Endodermal cell (in vitro differentiated cells): ENCODE data around the gene SOX6. TPM values are rescaled to one million over a fixed set of nuclear protein-coding genes. Genes with fewer than 3 reads are reported as not detected.

Experiments used
- DNase-seq: peaks from one replicate; pipeline ENCODE4 v3.0.0-alpha.2; 2017
- H3K27ac ChIP-seq: 2 replicates; pipeline ENCODE4 v1.5.1; 2013; ENCODE audit warnings: mild to moderate bottlenecking, low read depth, low read length, moderate library complexity
- H3K27me3 ChIP-seq: 2 replicates; pipeline ENCODE4 v1.6.1; 2013; ENCODE audit warnings: mild to moderate bottlenecking, low read length, moderate library complexity; ENCODE audit not compliant: insufficient read depth, control insufficient read depth, poor library complexity, severe bottlenecking
- H3K36me3 ChIP-seq: 2 replicates; pipeline ENCODE4 v1.7.0; 2013; ENCODE audit warnings: mild to moderate bottlenecking, low read length, moderate library complexity; ENCODE audit not compliant: control insufficient read depth, insufficient read depth
- H3K4me1 ChIP-seq: one replicate; pipeline ENCODE4 v1.7.0; 2013; ENCODE audit warnings: low read length; ENCODE audit not compliant: control insufficient read depth, insufficient read depth
- H3K4me3 ChIP-seq: 2 replicates; pipeline ENCODE4 v1.5.1; 2013; ENCODE audit warnings: mild to moderate bottlenecking, low read length, moderate library complexity
- H3K9ac ChIP-seq: 2 replicates; pipeline ENCODE4 v1.6.1; 2013; ENCODE audit warnings: mild to moderate bottlenecking, low read length, moderate library complexity; ENCODE audit not compliant: poor library complexity, severe bottlenecking; ENCODE audit errors: extremely low read depth
- H3K9me3 ChIP-seq: 2 replicates; pipeline ENCODE4 v1.6.1; 2013; ENCODE audit warnings: mild to moderate bottlenecking, low read length, moderate library complexity; ENCODE audit not compliant: control insufficient read depth
- H3K27ac Mint-ChIP-seq: 2 replicates; pipeline ENCODE4 v1.8.0; 2020; ENCODE audit warnings: mixed read lengths
- H3K27me3 Mint-ChIP-seq: 2 replicates; pipeline ENCODE4 v1.8.0; 2021; ENCODE audit warnings: mild to moderate bottlenecking, mixed read lengths; ENCODE audit not compliant: insufficient read depth
- H3K36me3 Mint-ChIP-seq: 2 replicates; pipeline ENCODE4 v1.8.0; 2020; ENCODE audit warnings: low read depth, mixed read lengths
- H3K4me1 Mint-ChIP-seq: 2 replicates; pipeline ENCODE4 v1.8.0; 2020; ENCODE audit warnings: mixed read lengths
- H3K4me3 Mint-ChIP-seq: 2 replicates; pipeline ENCODE4 v1.8.0; 2020; ENCODE audit warnings: mild to moderate bottlenecking, moderate library complexity, mixed read lengths
- H3K9me3 Mint-ChIP-seq: 2 replicates; pipeline ENCODE4 v1.8.0; 2020; ENCODE audit warnings: mild to moderate bottlenecking, mixed read lengths
- whole genome bisulfite sequencing, 2 experiments: methylation state at CpG; one replicate each; pipeline versions ENCODE4 v1.1.5 to v1.1.7; 2013; ENCODE audit warnings: missing lambda C conversion rate in 2 of 2, mixed read lengths in 1 of 2; ENCODE audit not compliant: insufficient coverage in 1 of 2, insufficient read length in 1 of 2; 5-methylcytosine and 5-hydroxymethylcytosine counted together
- total RNA-seq, 2 donors: library from RNA; stranded (reverse); fragmentation: NEBNext Ultra II Directional in 1 of 2; extraction: Animal tissue kit (Norgen Biotek cat#: 25700) in 1 of 2; gene quantifications; 2 replicates in 1 of 2; 3 replicates in 1 of 2; pipeline ENCODE4 v1.2.1, GENCODE V29; 2021
- TF ChIP-seq, protein P1 (sequence below): fragments of 200-600 bp; sonication (generic); conservative IDR thresholded peaks from 2 replicates; pipeline ENCODE4 v1.5.0; 2021; ENCODE audit warnings: antibody characterized with exemption, mild to moderate bottlenecking

SOX6 gene
- total RNA-seq, 2 donors from 2014 or later, result 0.13 to 0.20 TPM

DNA sequence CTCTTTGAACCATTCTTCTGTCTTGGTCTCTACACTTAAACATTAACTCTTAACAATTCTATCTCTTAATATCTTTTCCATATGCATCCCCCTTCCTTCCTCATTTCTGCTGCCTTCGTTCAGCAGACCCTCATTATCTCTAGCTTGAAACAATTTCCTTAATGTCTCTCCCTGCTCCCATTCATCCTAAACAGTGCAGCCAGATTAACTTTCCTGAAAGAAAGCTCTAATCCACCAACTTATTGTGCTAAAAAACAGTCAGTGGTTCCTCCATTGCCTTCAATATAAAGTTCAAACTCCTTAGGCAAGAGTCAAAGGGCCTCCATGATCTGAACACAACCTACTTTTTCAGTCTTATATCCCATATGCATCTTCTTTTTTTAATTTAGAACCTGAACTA, 42.5 kb downstream of the SOX6 start:
- TF ChIP-seq, protein P1, sequence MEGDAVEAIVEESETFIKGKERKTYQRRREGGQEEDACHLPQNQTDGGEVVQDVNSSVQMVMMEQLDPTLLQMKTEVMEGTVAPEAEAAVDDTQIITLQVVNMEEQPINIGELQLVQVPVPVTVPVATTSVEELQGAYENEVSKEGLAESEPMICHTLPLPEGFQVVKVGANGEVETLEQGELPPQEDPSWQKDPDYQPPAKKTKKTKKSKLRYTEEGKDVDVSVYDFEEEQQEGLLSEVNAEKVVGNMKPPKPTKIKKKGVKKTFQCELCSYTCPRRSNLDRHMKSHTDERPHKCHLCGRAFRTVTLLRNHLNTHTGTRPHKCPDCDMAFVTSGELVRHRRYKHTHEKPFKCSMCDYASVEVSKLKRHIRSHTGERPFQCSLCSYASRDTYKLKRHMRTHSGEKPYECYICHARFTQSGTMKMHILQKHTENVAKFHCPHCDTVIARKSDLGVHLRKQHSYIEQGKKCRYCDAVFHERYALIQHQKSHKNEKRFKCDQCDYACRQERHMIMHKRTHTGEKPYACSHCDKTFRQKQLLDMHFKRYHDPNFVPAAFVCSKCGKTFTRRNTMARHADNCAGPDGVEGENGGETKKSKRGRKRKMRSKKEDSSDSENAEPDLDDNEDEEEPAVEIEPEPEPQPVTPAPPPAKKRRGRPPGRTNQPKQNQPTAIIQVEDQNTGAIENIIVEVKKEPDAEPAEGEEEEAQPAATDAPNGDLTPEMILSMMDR, result no peak
- no peak overlapping the region for H3K4me3 ChIP-seq
- H3K4me1 Mint-ChIP-seq, result no peaks in the 10 kb centered on the region
- no peaks in the 10 kb centered on the region for H3K9me3 Mint-ChIP-seq
- no peak overlapping the region for H3K9ac ChIP-seq
- no peak overlapping the region for H3K4me3 Mint-ChIP-seq
- peaks cover 3% of the 10 kb centered on the region for H3K27me3 Mint-ChIP-seq
- no peak overlapping the region for H3K27ac ChIP-seq
- H3K4me1 ChIP-seq, result no peaks in the 10 kb centered on the region
- H3K27ac Mint-ChIP-seq, result no peak overlapping the region
- no peaks in the 10 kb centered on the region for H3K36me3 ChIP-seq
- WGBS, 2 experiments, result 86 to 88% methylated on average over 1 of the region's 1 CpG
- DNase-seq, result no peak
- H3K36me3 Mint-ChIP-seq, result no peaks in the 10 kb centered on the region
- no peaks in the 10 kb centered on the region for H3K9me3 ChIP-seq
- H3K27me3 ChIP-seq, result no peaks in the 10 kb centered on the region

DNA sequence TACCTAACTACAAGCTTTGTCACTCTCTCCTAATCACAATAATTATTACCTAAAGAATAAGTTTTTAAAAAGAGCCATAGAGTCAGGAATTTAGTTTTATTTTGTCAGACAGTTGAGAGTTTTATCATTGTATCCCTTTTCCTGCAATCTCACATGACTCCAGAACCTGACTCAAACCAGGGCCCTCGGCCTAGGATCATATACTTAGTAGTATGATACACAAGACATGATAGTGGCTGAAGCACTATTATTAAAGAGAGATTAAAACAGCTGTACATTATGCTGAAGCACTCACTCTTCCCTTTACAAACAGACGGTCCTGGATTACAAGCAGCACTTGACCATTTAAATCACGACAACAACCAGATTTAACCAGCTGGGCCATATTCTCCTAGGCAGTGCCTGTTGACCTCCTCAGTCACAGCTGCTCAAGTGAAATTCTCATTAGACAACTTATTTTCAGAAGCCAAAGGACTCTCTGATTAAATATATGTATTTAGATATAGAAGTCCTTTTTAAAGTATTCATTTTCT, 44.0 kb downstream of the SOX6 start:
- Mint-ChIP-seq H3K27me3 (peaks cover 7% of the 10 kb centered on the region), H3K4me3 (no peak overlapping the region), H3K9me3 (no peaks in the 10 kb centered on the region), H3K4me1 (no peaks in the 10 kb centered on the region), H3K27ac (no peak overlapping the region), H3K36me3 (no peaks in the 10 kb centered on the region)
- TF ChIP-seq, protein P1, result no peak
- DNase-seq, result no peak
- WGBS, 2 experiments, result 80 to 89% methylated on average over 1 to 3 of the region's 3 CpGs
- H3K9me3 ChIP-seq, result no peaks in the 10 kb centered on the region
- no peaks in the 10 kb centered on the region for H3K36me3 ChIP-seq
- H3K27me3 ChIP-seq, result no peaks in the 10 kb centered on the region
- H3K27ac ChIP-seq, result no peak overlapping the region
- H3K4me3 ChIP-seq, result no peak overlapping the region
- H3K9ac ChIP-seq, result no peak overlapping the region
- no peaks in the 10 kb centered on the region for H3K4me1 ChIP-seq

DNA sequence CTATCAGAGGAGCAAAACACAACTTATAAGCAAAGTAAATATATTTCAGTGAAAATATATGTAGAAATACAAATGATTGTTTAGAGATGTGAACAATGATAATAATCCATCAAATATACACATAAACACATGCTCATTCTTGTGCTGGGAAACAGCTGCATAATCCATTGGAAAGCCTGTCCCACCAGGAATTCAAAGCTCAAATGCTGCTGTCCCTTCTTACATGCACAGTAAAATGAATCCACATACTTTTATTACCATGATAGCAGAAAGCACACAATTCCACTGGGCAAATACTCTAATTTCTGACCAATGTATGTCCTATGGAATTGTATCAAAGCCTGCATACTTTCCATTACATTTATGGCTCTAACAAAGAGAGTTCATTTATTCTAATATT, 44.5 kb downstream of the SOX6 start:
- no peaks in the 10 kb centered on the region for H3K4me1 Mint-ChIP-seq
- Histone ChIP-seq H3K4me3 (no peak overlapping the region), H3K9ac (no peak overlapping the region), H3K27me3 (no peaks in the 10 kb centered on the region), H3K4me1 (no peaks in the 10 kb centered on the region), H3K27ac (no peak overlapping the region), H3K36me3 (no peaks in the 10 kb centered on the region), H3K9me3 (no peaks in the 10 kb centered on the region)
- H3K27me3 Mint-ChIP-seq, result peaks cover 7% of the 10 kb centered on the region
- H3K4me3 Mint-ChIP-seq, result no peak overlapping the region
- H3K36me3 Mint-ChIP-seq, result no peaks in the 10 kb centered on the region
- H3K27ac Mint-ChIP-seq, result no peak overlapping the region
- no peaks in the 10 kb centered on the region for H3K9me3 Mint-ChIP-seq
- DNase-seq, result no peak
- TF ChIP-seq, protein P1, result no peak
